Hepatocyte (in vitro differentiated cells): ENCODE data around the gene ARFGEF3. TPM values are rescaled to one million over a fixed set of nuclear protein-coding genes. Genes with fewer than 3 reads are reported as not detected.

Experiments
- DNase-seq: peaks from one replicate; pipeline ENCODE4 v3.0.0-alpha.2; 2016; ENCODE audit warnings: low spot score
- H2AFZ ChIP-seq: fragments of 200-600 bp; sonication (generic); 2 replicates; pipeline ENCODE4 v1.6.0; 2016; ENCODE audit warnings: antibody characterized with exemption, mild to moderate bottlenecking
- H3K27ac ChIP-seq: fragments of 200-600 bp; sonication (generic); 2 replicates; pipeline ENCODE4 v1.5.1; 2016; ENCODE audit warnings: mild to moderate bottlenecking
- H3K27me3 ChIP-seq: fragments of 200-600 bp; sonication (generic); 2 replicates; pipeline ENCODE4 v1.6.1; 2016
- H3K36me3 ChIP-seq: fragments of 200-600 bp; sonication (generic); replicated peaks from 2 replicates; pipeline ENCODE4 v1.5.1; 2016; ENCODE audit warnings: low read depth; ENCODE audit not compliant: insufficient read depth
- H3K4me1 ChIP-seq: fragments of 200-600 bp; sonication (generic); 2 replicates; pipeline ENCODE4 v1.5.1; 2016; ENCODE audit warnings: mild to moderate bottlenecking, moderate library complexity; ENCODE audit not compliant: insufficient read depth
- H3K4me2 ChIP-seq: fragments of 200-600 bp; sonication (generic); 2 replicates; pipeline ENCODE4 v1.6.0; 2016
- H3K4me3 ChIP-seq: fragments of 200-600 bp; sonication (generic); 2 replicates; pipeline ENCODE4 v1.5.1; 2016; ENCODE audit warnings: mild to moderate bottlenecking
- H3K79me2 ChIP-seq: fragments of 200-600 bp; sonication (generic); 2 replicates; pipeline ENCODE4 v1.6.0; 2017; ENCODE audit warnings: mild to moderate bottlenecking
- H3K9me2 ChIP-seq: fragments of 200-600 bp; sonication (generic); replicated peaks from 2 replicates; pipeline ENCODE4 v1.6.0; 2017; ENCODE audit warnings: mild to moderate bottlenecking; ENCODE audit not compliant: insufficient read depth
- H3K9me3 ChIP-seq: fragments of 200-600 bp; sonication (generic); 2 replicates; pipeline ENCODE4 v1.5.1; 2016; ENCODE audit warnings: low read depth, mild to moderate bottlenecking
- H4K20me1 ChIP-seq: fragments of 200-600 bp; sonication (generic); 2 replicates; pipeline ENCODE4 v1.6.0; 2016; ENCODE audit warnings: mild to moderate bottlenecking; ENCODE audit not compliant: insufficient read depth, poor library complexity, severe bottlenecking
- EZH2 ChIP-seq: fragments of 200-600 bp; sonication (generic); IDR thresholded peaks from 2 replicates; pipeline ENCODE4 v1.6.1; 2016; ENCODE audit warnings: antibody characterized with exemption, mild to moderate bottlenecking, borderline replicate concordance
- EZH2phosphoT487 ChIP-seq: fragments of 200-600 bp; sonication (generic); IDR thresholded peaks from one replicate; pipeline ENCODE4 v1.6.1; 2018; ENCODE audit warnings: antibody characterized with exemption, mild to moderate bottlenecking, low read depth, moderate library complexity; ENCODE audit not compliant: unreplicated experiment, severe bottlenecking
- WGBS: methylation state at CpG from one replicate; pipeline ENCODE4 v1.1.6; 2016; ENCODE audit warnings: low lambda C conversion rate; ENCODE audit errors: missing lambda C conversion rate; 5-methylcytosine and 5-hydroxymethylcytosine counted together
- polyA plus RNA-seq: library from polyadenylated mRNA; unstranded; fragments of >200 nt; fragmentation: Nextera tagmentation; extraction: Ambion mirVana; gene quantifications from 2 replicates; pipeline ENCODE4 v1.2.1, GENCODE V29; 2016
- total RNA-seq: library from RNA; depleted of rRNA; stranded (reverse); fragments of >200 nt; gene quantifications from 2 replicates; pipeline ENCODE4 v1.2.3, GENCODE V29; 2014
- TF ChIP-seq, protein P1 (sequence below): fragments of 200-600 bp; sonication (generic); IDR thresholded peaks from 2 replicates; pipeline ENCODE4 v1.5.1; 2016; ENCODE audit warnings: antibody characterized with exemption, mild to moderate bottlenecking; ENCODE audit not compliant: poor library complexity

Gene ARFGEF3
- total and polyA plus RNA-seq, 2 experiments from 2014 or later, result 0.83 to 3.9 TPM

DNA sequence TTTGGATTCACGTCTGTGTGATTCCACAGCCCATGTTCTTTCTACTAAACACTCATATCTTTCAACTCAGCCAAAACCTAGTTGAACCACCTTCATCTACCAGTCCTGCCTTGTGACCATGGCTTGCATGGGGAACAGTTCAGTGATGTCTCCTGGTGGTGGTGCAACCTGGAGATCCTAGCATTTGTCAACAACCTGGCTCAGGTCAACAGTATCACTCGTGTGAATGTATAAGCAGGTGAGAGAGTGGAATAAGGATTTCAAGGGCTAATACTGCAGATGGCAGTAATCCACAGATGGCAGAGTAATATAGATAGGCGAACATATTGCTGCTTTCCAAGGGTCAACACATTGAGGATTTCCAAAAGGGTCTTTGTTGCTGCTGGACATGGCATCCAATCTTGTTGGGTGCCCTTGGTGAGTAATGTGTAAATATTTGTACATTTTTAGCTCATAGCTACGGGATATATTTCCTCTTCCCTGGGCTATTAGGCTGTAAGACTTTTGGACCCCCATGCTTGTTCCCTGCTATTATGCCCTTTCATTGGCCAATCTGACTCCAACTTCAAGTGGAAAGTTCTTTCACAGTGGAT lies 43.1 kb downstream of the ARFGEF3 start:
- 78% methylated on average over 4 of the region's 4 CpGs for WGBS
- no peak for DNase-seq
- no peaks in the 10 kb centered on the region for H3K9me2 ChIP-seq
- TF ChIP-seq EZH2phosphoT487, result no peak
- TF ChIP-seq EZH2, result no peak
- TF ChIP-seq, protein P1, sequence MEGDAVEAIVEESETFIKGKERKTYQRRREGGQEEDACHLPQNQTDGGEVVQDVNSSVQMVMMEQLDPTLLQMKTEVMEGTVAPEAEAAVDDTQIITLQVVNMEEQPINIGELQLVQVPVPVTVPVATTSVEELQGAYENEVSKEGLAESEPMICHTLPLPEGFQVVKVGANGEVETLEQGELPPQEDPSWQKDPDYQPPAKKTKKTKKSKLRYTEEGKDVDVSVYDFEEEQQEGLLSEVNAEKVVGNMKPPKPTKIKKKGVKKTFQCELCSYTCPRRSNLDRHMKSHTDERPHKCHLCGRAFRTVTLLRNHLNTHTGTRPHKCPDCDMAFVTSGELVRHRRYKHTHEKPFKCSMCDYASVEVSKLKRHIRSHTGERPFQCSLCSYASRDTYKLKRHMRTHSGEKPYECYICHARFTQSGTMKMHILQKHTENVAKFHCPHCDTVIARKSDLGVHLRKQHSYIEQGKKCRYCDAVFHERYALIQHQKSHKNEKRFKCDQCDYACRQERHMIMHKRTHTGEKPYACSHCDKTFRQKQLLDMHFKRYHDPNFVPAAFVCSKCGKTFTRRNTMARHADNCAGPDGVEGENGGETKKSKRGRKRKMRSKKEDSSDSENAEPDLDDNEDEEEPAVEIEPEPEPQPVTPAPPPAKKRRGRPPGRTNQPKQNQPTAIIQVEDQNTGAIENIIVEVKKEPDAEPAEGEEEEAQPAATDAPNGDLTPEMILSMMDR, result no peak
- no peak overlapping the region for H3K27ac ChIP-seq
- no peaks in the 10 kb centered on the region for H3K79me2 ChIP-seq
- H4K20me1 ChIP-seq, result no peaks in the 10 kb centered on the region
- no peaks in the 10 kb centered on the region for H3K36me3 ChIP-seq
- no peaks in the 10 kb centered on the region for H3K27me3 ChIP-seq
- H2AFZ ChIP-seq, result no peak overlapping the region
- H3K4me3 ChIP-seq, result no peak overlapping the region
- no peak overlapping the region for H3K4me2 ChIP-seq
- no peaks in the 10 kb centered on the region for H3K9me3 ChIP-seq
- no peaks in the 10 kb centered on the region for H3K4me1 ChIP-seq

DNA sequence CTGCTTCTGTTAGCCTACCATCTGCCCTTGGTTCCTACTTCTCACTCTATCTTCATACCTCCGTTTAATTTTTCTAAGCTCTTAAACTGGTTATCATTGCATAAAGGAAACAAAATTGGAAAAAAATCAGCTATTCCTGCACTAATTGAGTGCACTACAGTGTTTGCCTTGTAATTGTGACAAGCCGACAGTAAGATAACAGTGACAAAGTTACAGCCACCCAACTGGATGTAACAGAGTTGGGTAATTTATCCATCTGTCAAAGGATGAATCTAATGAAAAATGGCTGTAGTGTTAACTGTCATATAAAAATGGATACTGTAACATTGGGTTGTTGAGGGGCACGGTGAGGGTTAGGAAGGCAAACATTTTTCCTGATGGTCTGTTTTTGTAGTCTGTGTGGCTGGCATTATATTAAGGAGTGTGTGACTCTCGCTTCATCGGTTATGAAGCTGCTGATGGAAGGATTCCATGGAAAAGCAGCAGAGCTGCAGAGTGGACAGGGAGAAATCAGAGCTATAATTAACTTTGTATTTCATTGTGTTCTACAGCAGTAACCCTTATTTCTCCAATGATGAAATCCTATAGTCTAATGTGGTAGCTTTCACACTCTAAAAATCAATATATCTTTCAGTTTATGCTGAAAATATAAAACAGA lies 43.8 kb downstream of the ARFGEF3 start:
- DNase-seq, result no peak
- Histone ChIP-seq H3K36me3 (no peaks in the 10 kb centered on the region), H3K4me1 (no peaks in the 10 kb centered on the region), H3K9me3 (no peaks in the 10 kb centered on the region), H3K9me2 (no peaks in the 10 kb centered on the region), H3K79me2 (no peaks in the 10 kb centered on the region), H3K4me2 (no peak overlapping the region), H4K20me1 (no peaks in the 10 kb centered on the region), H2AFZ (no peak overlapping the region), H3K27me3 (no peaks in the 10 kb centered on the region), H3K27ac (no peak overlapping the region), H3K4me3 (no peak overlapping the region)
- 79% methylated on average over 5 of the region's 5 CpGs for WGBS
- TF ChIP-seq, protein P1, result no peak
- no peak for TF ChIP-seq EZH2phosphoT487
- TF ChIP-seq EZH2, result no peak

DNA sequence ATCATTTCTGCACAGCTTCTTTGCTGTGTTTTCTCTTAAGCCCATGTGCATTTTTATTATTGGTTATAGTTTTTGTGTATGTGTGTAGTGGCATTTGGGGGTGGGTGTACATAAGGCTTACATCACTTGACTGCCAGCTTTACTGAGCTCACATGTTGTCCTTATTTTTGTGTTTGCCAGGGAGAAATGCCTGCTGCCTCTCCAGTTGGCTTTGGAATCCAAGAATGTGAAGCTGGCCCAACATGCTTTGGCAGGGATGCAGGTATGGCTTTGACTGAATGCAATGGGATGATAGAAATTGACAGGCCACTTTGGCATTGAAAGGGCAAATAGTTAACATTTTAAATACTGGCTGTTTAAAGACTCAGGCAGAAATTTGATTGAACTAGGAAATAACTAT lies 45.1 kb downstream of the ARFGEF3 start:
- Histone ChIP-seq H3K4me1 (no peaks in the 10 kb centered on the region), H3K9me3 (no peaks in the 10 kb centered on the region), H3K4me3 (no peak overlapping the region), H3K36me3 (no peaks in the 10 kb centered on the region), H2AFZ (no peak overlapping the region), H4K20me1 (no peaks in the 10 kb centered on the region), H3K79me2 (no peaks in the 10 kb centered on the region), H3K9me2 (no peaks in the 10 kb centered on the region), H3K4me2 (no peak overlapping the region), H3K27ac (no peak overlapping the region), H3K27me3 (no peaks in the 10 kb centered on the region)
- DNase-seq, result no peak
- no peak for TF ChIP-seq EZH2phosphoT487
- TF ChIP-seq EZH2, result no peak
- TF ChIP-seq, protein P1, result no peak
